ENCODE measurements around the gene TMC3. TPM values are rescaled to one million over a fixed set of nuclear protein-coding genes. Genes with fewer than 3 reads are reported as not detected.
"Not testable (repeated sequence)": the region's sequence is repeated elsewhere in the genome, so short reads cannot be mapped to it uniquely, and the experiment has no call there.

The TMC3 gene
- polyA plus RNA-seq, 3 donors = 0.11 to 0.24 (median 0.16) TPM

GRCh38 chr15:81384891-81385720 lies 11.1 kb upstream of the TMC3 start:
- DNase-seq = no peak

- DNase-seq = no peak
Measured at GRCh38 chr15:81381720-81382119, 7.7 kb upstream of the TMC3 start.

DNA sequence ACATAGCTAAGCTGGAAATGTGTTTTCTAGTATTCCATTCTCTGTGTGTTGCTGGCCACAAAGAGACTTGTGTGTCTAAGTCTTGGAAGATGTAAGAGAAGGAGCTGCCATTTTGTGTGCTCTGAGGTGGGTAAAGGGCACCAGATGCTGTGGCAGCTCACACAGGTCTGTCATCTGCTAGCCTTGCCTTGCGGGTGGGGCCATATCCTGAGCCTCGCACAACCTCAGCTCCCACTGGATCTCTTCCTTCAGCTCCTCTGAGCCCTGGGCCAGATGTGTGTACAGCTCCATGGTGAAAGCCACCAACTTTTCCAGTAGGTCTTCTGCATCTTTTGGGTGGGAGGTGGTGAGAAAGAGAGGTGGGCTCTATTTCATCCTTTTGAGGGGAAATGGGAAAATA lies 6.7 kb upstream of the TMC3 start:
- no peak for DNase-seq

DNA sequence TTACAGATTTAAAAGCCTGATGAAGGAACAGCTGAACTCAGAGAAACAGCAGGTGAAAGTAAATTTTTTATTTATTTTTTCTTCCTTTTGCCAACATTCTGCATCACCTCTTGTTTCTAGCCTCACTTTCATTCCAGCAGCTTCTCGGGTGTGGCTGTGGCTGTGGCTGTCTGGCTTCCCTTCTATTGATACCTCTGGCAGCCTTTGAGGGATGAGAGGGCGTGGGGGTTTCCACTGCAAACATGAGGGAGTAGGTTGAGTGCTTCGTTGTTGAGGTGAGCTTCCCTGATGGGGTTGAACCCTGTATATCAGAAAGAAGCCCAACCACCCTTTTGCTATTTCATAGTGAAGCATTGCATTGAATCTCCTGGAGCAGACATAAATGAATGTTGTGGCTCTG lies 6.2 kb upstream of the TMC3 start:
- no peak for DNase-seq

- no peak for DNase-seq
Measured at GRCh38 chr15:81379269-81379668, 5.3 kb upstream of the TMC3 start.

- no peak for DNase-seq
Measured at GRCh38 chr15:81378443-81378842, 4.4 kb upstream of the TMC3 start.

GRCh38 chr15:81377871-81378270 lies 3.9 kb upstream of the TMC3 start:
- DNase-seq = no peak

DNA sequence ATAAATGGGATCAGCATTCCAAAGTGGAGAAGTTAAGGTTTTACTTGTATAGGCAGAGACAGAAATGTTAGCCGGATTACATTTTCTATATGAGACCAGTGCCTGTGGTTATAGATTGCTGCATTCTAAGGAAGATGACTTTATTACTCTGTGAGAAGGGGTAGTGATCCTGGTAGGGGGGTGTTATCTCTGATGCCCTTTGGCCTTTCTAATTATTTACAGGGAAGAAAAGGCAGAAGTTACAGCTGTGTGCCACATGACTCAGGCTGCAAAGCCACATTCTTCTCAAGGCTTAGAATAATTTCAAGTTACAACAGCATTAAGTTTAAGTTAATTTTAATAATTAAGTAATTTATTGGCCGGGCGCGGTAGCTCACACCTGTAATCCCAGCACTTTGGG lies 2.2 kb upstream of the TMC3 start:
- no peak for DNase-seq

GRCh38 chr15:81375461-81375860 lies 1.4 kb upstream of the TMC3 start:
- DNase-seq = no peak

- no peak for DNase-seq
Measured at GRCh38 chr15:81373176-81373575, 837 bp downstream of the TMC3 start.

DNA sequence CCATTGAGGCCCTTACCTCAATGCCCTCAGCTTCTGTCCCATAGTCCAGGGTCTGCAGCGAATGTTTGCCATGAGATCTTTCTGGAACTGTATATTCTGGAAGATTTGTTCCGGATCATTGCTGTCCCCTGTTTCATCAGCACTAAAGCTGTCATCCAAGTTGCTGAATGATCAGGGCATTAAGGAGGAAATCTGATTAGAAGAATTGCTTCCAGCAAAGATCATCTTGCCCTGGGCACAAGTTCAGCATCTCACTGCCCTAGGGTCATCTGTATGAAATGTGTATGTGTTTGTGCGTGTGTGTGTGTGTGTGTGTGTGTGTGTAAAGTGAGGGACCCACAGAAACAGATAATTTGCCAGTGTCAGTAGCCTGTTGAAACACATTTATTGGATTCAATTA lies 1.4 kb downstream of the TMC3 start:
- DNase-seq = no peak

DNA sequence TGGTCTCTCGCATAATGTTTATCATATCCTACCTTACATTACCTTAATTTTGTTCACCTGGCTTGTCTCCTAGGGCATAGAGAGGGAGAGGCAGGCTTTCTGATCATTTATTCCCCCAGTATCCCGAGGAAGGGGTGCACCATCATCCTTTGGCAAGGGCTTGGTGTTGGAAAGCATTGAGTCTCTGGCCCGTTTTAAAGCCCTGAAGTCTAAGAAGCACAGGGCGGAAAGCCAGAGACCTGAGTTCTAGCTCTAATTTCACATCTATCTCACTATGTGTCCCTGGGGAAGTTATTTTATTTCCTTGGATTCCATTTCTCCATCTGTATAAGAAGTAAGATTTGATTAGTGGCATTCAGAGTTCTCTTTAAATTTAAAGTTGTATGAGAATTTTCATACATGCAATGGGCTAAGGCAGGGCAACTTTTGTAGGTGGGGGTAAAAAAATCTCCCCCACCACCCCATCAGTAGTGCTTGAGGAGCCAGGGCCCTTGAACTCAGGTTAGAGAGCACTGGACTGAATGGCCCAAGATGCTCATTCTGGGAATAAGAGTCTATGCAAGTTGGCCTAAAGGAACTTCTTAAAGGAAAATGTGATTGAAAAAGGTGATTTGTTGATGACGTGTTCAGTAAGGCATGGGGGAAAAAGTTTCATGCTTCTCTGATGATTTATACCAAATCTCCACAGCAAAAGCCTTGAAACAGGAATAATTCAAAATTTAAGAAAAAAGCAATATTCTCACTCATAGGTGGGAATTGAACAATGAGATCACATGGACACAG lies 10.1 kb downstream of the TMC3 start:
- no peak for DNase-seq

DNA sequence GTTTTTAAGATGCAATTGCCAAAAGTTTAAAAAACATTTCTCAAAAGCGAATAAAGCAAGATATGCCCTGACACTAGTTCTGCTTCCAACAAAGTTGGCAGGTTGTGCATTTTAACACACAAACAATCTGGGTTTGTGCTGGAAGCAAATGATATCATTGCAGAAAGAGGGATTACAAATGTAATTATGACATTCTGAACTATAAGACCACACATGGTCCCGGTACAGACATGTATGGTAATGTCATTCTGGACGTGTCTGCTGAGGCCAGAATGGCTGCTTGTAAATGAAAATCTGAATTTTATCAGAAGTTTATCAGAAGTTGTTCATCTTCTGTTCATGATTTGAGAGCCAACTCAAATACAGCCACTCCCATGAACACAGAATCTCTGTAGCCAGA lies 10.7 kb downstream of the TMC3 start:
- no peak for DNase-seq

DNA sequence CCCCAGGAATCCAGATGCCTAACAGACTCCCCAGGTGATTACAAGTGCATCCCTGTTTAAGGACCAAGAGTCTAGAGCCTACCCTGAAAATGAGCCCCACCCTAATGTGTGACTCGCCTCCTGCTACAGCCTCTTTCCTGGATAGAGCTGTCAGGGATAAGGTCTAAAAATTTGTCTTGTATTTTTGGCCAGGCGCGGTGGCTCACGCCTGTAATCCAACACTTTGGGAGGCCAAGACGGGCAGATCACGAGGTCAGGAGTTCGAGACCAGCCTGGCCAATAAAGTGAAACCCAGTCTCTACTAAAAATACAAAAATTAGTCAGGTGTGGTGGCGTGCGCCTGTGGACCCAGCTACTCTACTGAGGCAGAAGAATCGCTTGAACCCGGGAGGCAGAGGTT lies 11.2 kb downstream of the TMC3 start:
- no peak for DNase-seq

DNA sequence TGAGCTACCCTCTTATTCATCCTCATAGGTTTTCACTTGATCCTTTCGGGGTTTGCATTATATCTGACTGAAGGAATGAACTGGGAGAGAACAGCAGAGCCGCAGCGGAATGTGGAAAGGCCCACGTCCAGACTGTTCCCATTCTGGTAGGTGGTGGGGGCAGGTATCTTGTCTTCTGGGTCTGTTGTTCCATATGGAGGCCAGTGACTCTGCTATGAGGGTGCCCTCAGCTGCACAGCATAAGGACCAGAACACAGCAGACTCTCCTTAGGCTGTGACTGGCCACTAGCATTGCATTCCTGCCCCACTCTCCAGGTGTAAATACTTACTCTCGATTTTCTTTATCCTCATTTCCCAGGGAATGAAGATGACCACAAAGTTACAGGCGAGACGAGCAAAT lies 12.1 kb downstream of the TMC3 start:
- no peak for DNase-seq

DNA sequence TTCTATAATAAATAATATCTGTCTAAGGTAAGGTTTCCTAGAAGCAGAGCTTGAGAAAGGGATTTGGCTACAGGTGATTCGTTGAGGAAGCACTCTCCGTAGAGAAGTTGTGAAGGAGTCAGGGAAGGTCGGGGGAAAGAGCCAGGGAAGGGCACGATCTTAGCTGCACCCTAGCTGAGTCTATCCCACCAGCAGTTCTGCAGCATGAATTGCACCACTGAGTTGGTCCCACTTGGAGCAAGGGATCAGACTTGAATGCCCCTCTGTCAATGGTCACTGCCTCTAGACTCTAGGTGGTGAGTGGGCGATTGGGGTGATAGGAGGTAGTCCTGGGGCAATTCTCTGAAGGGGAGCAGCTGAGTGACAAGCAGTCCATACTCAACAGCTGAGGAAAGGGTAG lies 13.5 kb downstream of the TMC3 start:
- no peak for DNase-seq

DNA sequence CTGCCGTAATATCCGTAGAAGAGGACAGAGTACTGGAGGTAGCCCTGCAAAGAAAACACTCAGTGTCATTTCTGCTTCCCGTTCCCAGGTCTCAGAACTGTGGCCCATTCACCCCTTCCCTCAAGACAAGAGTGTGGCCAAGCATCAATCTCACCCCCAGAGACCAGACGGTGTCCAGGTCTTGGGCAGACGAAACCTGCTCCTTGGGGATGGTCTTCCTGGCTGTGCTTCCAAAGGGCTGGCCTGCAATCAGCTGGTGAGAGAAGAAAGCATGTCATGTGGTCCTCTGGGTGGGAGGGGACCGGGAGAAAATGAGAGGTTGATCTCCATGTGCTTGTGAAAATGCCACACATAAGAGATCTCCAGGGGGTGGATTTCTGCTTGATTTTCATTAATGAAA lies 15.8 kb downstream of the TMC3 start:
- DNase-seq = no peak

DNA sequence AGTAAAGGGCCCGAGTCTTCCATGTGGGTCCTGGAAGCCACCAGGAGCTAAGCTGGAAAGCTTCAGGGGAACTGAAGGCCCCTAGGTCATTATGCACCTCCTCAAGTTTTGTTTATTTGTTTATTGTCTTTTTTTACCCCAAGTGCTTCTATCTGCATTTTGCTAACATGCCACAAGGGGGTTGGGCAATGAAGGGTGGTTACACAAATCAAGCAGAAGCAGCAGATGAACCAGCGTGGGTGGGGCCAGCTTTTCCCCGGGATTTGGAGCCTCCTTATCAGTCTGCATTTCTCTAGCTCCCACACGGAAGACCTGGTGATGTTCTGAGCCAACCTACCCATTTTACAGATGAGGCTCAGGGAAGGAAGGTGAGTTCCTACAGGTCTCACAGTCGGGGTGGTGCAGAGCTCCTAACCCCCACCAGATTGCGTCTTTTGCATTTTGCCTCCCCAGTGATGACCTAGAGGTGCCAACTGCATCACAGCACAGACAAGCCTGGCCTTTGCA lies 16.8 kb downstream of the TMC3 start:
- no peak for DNase-seq

GRCh38 chr15:81356252-81356651 lies 17.8 kb downstream of the TMC3 start:
- DNase-seq = no peak

- no peak for DNase-seq
Measured at GRCh38 chr15:81351651-81352050, 22.4 kb downstream of the TMC3 start.

GRCh38 chr15:81349271-81349670 lies 24.7 kb downstream of the TMC3 start:
- no peak for DNase-seq

DNA sequence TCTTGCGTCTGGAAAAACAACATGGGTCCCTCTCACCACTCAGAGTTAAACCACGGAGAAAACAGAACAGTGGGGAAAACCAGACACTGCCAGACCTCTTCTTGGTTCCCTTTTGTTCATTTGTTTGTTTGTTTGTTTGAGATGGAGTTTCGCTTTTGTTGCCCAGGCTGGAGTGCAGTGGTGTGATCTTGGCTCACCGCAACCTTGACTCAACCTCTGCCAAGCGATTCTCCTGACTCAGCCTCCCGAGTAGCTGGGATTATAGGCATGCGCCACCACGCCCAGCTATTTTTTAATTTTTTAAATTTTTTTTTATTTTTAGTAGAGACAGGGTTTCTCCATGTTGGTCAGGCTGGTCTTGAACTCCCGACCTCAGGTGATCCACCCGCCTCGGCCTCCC lies 25.3 kb downstream of the TMC3 start:
- DNase-seq = not testable (repeated sequence)

DNA sequence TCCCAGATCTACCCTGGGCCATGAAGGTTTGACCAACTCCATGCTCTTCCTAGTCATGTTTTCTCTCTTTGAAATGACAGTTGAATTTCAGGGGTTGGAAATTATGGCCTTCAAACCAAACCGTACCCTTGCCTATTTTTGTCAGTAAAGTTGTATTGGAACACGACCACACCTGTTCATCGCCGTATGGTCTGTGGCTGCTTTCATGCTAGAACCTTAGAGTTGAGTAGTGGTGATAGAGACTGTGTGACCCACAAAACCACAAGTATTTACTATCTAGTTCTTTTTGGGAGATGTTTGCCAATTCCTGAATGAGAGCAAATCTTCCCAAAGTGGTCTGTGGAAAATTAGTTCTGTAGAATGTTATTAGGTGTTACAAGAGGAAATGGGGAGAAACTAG lies 26.1 kb downstream of the TMC3 start:
- DNase-seq = no peak
